ENCODE results near the gene ZNF407.

ZNF407 gene

GRCh38 chr18:74880706-74881278 is 283.1 kb downstream of the ZNF407 start:
- no peak for DNase-seq (ENCODE audit: low spot score)

GRCh38 chr18:74892066-74892627 is 294.5 kb downstream of the ZNF407 start:
- no peak for DNase-seq (ENCODE audit: low spot score)

- no peak for DNase-seq (ENCODE audit: low spot score)
Measured at GRCh38 chr18:74895686-74896085, 298.0 kb downstream of the ZNF407 start.

- DNase-seq (ENCODE audit: low spot score), result no peak
Measured at GRCh38 chr18:74896390-74896991, 298.8 kb downstream of the ZNF407 start.

GRCh38 chr18:74897971-74898657 is 300.4 kb downstream of the ZNF407 start:
- DNase-seq (ENCODE audit: low spot score), result peak; percentile 61

- peak; percentile 21 for DNase-seq (ENCODE audit: low spot score)
Measured at GRCh38 chr18:74898965-74899364, 301.3 kb downstream of the ZNF407 start.

- no peak for DNase-seq (ENCODE audit: low spot score)
Measured at GRCh38 chr18:74899554-74899953, 301.9 kb downstream of the ZNF407 start.

GRCh38 chr18:74901362-74902146 is 303.9 kb downstream of the ZNF407 start:
- DNase-seq (ENCODE audit: low spot score), result no peak

- no peak for DNase-seq (ENCODE audit: low spot score)
Measured at GRCh38 chr18:74902147-74902455, 304.4 kb downstream of the ZNF407 start.

- DNase-seq (ENCODE audit: low spot score), result no peak
Measured at GRCh38 chr18:74905247-74905646, 307.6 kb downstream of the ZNF407 start.

- no peak for DNase-seq (ENCODE audit: low spot score)
Measured at GRCh38 chr18:74906184-74906583, 308.5 kb downstream of the ZNF407 start.

- DNase-seq (ENCODE audit: low spot score), result no peak
Measured at GRCh38 chr18:74914052-74914591, 316.5 kb downstream of the ZNF407 start.

GRCh38 chr18:74914648-74915047 is 317.0 kb downstream of the ZNF407 start:
- DNase-seq (ENCODE audit: low spot score), result no peak

GRCh38 chr18:74916773-74917393 is 319.2 kb downstream of the ZNF407 start:
- DNase-seq (ENCODE audit: low spot score), result no peak

- no peak for DNase-seq (ENCODE audit: low spot score)
Measured at GRCh38 chr18:74918276-74918790, 320.7 kb downstream of the ZNF407 start.

- no peak for DNase-seq (ENCODE audit: low spot score)
Measured at GRCh38 chr18:74921057-74921820, 323.6 kb downstream of the ZNF407 start.

- DNase-seq (ENCODE audit: low spot score), result no peak
Measured at GRCh38 chr18:74926051-74926450, 328.4 kb downstream of the ZNF407 start.

GRCh38 chr18:74928194-74928968 is 330.7 kb downstream of the ZNF407 start:
- no peak for DNase-seq (ENCODE audit: low spot score)

GRCh38 chr18:74929110-74929509 is 331.4 kb downstream of the ZNF407 start:
- no peak for DNase-seq (ENCODE audit: low spot score)

- DNase-seq (ENCODE audit: low spot score), result no peak
Measured at GRCh38 chr18:74930616-74931015, 332.9 kb downstream of the ZNF407 start.

Data from AG20443 (cell line).